Ovary (tissue), 9 donors: Measurements from ENCODE around the gene OR10V1. TPM values are rescaled to one million over a fixed set of nuclear protein-coding genes. Genes with fewer than 3 reads are reported as not detected.
A peak's percentile ranks its signal among the peaks of the same experiment; 100 is the strongest.

Experiments
- DNase-seq, 5 donors: peaks; one replicate each; pipeline ENCODE4 v3.0.0-alpha.2; 2019 to 2020
- H3K27ac ChIP-seq, 2 donors: fragments of 200-600 bp; one replicate each; pipeline versions ENCODE4 v1.5.1 to v1.8.0; 2019 to 2022
- H3K27me3 ChIP-seq: fragments of 200-600 bp; one replicate; pipeline ENCODE4 v1.8.0; 2022
- H3K36me3 ChIP-seq: fragments of 200-600 bp; sonication (generic); one replicate; pipeline ENCODE4 v1.5.1; 2019
- H3K4me1 ChIP-seq: one replicate; pipeline ENCODE4 v1.8.1; 2013; ENCODE audit warnings: mild to moderate bottlenecking, moderate library complexity; ENCODE audit not compliant: insufficient read depth
- H3K4me3 ChIP-seq: fragments of 200-600 bp; sonication (generic); one replicate; pipeline ENCODE4 v1.5.1; 2017
- H3K9me3 ChIP-seq, 2 donors: fragments of 200-600 bp in 1 of 2; sonication (generic) in 1 of 2; one replicate each; pipeline versions ENCODE4 v1.5.1 to v1.8.1; 2013 to 2019; ENCODE audit warnings: mild to moderate bottlenecking in 1 of 2, moderate library complexity in 1 of 2
- EP300 ChIP-seq: sonication (generic); formaldehyde crosslinking; IDR thresholded peaks from one replicate; pipeline ENCODE4 v1.6.1; 2017; ENCODE audit warnings: antibody characterized with exemption
- POLR2A ChIP-seq: fragments of 450-650 bp; IDR thresholded peaks from one replicate; pipeline ENCODE4 v1.6.1; 2017; ENCODE audit warnings: antibody characterized with exemption, mild to moderate bottlenecking, moderate library complexity
- WGBS, 3 donors: extraction: QIAGEN DNeasy Blood & Tissue Kit in 1 of 3; methylation state at CpG; one replicate each; pipeline versions ENCODE4 v1.1.5 to v1.1.7; 2013 to 2017; 5-methylcytosine and 5-hydroxymethylcytosine counted together
- intact Hi-C, 4 donors: fragments of 100-400 bp; cut with DNase I; formaldehyde crosslinking; loops; one replicate each; pipeline versions ENCODE4 v1.11.0 to v1.15.1; 2022 to 2023
- polyA plus RNA-seq, 2 donors: library from polyadenylated mRNA; stranded (reverse); fragments of 200-250 nt in 1 of 2; fragments of 350-450 nt in 1 of 2; fragmentation: Illumina TruSeq in 1 of 2; extraction: RNeasy Lipid Tissue Mini Kit (QIAGEN cat#74804) in 1 of 2; gene quantifications; one replicate each; pipeline ENCODE4 v1.2.3, GENCODE V29; 2013 to 2014
- total RNA-seq, 7 donors: library from RNA; depleted of rRNA in 2 of 7; stranded (reverse); fragments of >200 nt in 2 of 7; fragmentation: NEBNext Ultra II Directional in 3 of 7; extraction: Animal tissue kit (Norgen Biotek cat#: 25700) in 3 of 7; gene quantifications; one replicate each; pipeline versions ENCODE4 v1.1.0 to v1.2.4, GENCODE V29; 2016 to 2023
- TF ChIP-seq, protein P1 (sequence below), 3 donors: fragments of 450-650 bp in 2 of 3; fragments of 200-600 bp in 1 of 3; IDR thresholded peaks; one replicate each; pipeline versions ENCODE4 v1.5.1 to v1.8.0; 2016 to 2022; ENCODE audit warnings: antibody characterized with exemption in 3 of 3, mild to moderate bottlenecking in 1 of 3
- donor health status: DM: no; HTN: no; CAD: no; lungs with moderate emphysema.
- donor health status: DM: no; HTN: no; CAD: no.
- donor health status: Bipolar disorder and iron deficiency.
- donor health status: DM: yes; HTN: yes; CAD: no.
- donor health status: DM: no; HTN: no; CAD: no.
- donor health status: DM: yes; HTN: yes; CAD: no.

OR10V1 gene
- total and polyA plus RNA-seq, 9 donors, result not detected

DNA sequence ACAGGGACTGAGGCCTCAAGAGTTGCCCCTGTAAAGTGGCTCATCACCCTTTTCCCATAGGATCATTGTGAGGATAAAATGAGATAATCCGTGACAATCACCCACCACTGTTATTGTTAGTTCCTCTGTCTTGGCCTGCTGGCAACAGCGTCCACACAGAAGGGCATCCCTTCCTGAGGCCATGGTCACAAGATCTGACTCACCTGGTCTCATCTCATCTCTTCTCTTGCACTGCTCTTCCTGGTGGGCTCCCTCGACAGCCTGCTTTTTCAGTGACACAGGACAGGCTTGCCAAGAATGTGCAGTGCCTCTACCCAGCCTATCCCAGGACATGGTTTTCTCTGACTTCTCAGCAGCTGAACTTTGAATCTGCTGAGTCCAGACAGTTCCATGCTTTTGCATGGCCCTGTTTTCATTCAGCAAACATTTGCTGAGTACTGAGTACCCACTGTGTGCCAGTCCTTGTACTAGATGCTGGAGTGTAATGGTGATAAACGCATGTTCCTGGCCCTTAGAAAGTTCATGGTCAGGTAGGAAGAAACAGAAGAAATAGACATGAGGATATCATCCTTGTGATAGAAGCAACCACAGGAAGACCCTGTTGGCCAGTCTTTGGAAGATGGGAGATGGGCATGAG is 44.9 kb upstream of the OR10V1 start:
- Histone ChIP-seq H3K4me1 (peaks cover 6% of the 10 kb centered on the region), H3K36me3 (no peaks in the 10 kb centered on the region), H3K4me3 (no peak overlapping the region), H3K27me3 (no peaks in the 10 kb centered on the region), H3K9me3 (no peaks in the 10 kb centered on the region), H3K27ac (no peak overlapping the region)
- intact Hi-C loops, result loop anchor here in 1 of 4 donors (10.0 kb wide), 1 partner anchor 46 kb away; no protein-coding TSS in a partner anchor
- TF ChIP-seq POLR2A (no peak), EP300 (no peak)
- TF ChIP-seq, protein P1, sequence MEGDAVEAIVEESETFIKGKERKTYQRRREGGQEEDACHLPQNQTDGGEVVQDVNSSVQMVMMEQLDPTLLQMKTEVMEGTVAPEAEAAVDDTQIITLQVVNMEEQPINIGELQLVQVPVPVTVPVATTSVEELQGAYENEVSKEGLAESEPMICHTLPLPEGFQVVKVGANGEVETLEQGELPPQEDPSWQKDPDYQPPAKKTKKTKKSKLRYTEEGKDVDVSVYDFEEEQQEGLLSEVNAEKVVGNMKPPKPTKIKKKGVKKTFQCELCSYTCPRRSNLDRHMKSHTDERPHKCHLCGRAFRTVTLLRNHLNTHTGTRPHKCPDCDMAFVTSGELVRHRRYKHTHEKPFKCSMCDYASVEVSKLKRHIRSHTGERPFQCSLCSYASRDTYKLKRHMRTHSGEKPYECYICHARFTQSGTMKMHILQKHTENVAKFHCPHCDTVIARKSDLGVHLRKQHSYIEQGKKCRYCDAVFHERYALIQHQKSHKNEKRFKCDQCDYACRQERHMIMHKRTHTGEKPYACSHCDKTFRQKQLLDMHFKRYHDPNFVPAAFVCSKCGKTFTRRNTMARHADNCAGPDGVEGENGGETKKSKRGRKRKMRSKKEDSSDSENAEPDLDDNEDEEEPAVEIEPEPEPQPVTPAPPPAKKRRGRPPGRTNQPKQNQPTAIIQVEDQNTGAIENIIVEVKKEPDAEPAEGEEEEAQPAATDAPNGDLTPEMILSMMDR (IDR thresholded peaks at IDR 0.05), result no peak
- DNase-seq, result no peak
- 80 to 85% (median 82%) methylated on average over 4 of the region's 4 CpGs for WGBS, 3 donors

DNA sequence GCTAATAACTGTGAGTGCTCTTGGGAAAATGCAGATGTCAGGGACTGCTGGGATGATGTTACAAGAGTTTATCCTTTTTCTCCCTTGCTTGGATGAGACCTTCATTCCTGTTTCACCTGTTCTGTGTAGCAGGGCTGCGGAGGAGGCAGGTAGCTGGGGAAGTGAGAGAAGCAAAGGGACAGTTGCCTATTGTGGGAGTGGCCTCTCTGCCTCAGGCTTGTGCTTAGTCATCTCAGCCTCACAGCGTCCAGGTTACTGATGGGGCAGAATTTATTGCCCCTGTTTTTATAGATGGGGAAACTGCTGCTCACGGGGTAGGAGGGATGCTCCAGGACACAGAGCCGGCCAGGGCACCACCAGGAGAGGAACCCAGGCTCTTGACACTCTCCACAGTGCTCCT is 43.2 kb upstream of the OR10V1 start:
- intact Hi-C loops, result loop anchor here in 1 of 4 donors (10.0 kb wide), 1 partner anchor 48 kb away; no protein-coding TSS in a partner anchor
- DNase-seq, result peak in 1 of 5 donors; percentile 23
- Histone ChIP-seq H3K9me3 (no peaks in the 10 kb centered on the region), H3K4me1 (peaks cover 6% of the 10 kb centered on the region), H3K27me3 (no peaks in the 10 kb centered on the region), H3K4me3 (no peak overlapping the region), H3K36me3 (no peaks in the 10 kb centered on the region), H3K27ac (peak overlapping the region in 1 of 2 donors; percentile 85)
- WGBS, 3 donors, result 46 to 63% (median 57%) methylated on average over 4 of the region's 4 CpGs
- TF ChIP-seq POLR2A (no peak), EP300 (no peak)
- TF ChIP-seq, protein P1 (IDR thresholded peaks at IDR 0.05), result no peak

DNA sequence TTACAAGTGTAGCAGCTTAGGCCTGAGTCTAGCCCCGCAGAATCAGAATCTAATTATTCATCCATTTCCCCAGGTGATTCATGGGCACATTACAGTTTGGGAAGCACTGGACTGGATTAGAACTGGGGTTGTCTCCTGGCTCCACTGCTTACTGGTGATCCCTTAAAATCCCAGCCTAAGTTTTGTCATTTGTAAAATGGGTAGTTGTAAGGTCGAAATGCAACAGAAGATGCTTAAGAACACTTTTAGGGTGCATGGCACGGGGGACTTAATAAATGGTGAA is 42.9 kb upstream of the OR10V1 start:
- Histone ChIP-seq H3K9me3 (no peaks in the 10 kb centered on the region), H3K27ac (peak overlapping the region in 1 of 2 donors; percentile 85), H3K36me3 (no peaks in the 10 kb centered on the region), H3K4me1 (peaks cover 6% of the 10 kb centered on the region), H3K27me3 (no peaks in the 10 kb centered on the region), H3K4me3 (no peak overlapping the region)
- 42 to 62% (median 52%) methylated on average over 3 of the region's 3 CpGs for WGBS, 3 donors
- DNase-seq, result no peak
- intact Hi-C loops, result loop anchor here in 1 of 4 donors (10.0 kb wide), 1 partner anchor 48 kb away; no protein-coding TSS in a partner anchor
- TF ChIP-seq, protein P1 (IDR thresholded peaks at IDR 0.05), result no peak
- no peak for TF ChIP-seq POLR2A
- TF ChIP-seq EP300, result no peak

DNA sequence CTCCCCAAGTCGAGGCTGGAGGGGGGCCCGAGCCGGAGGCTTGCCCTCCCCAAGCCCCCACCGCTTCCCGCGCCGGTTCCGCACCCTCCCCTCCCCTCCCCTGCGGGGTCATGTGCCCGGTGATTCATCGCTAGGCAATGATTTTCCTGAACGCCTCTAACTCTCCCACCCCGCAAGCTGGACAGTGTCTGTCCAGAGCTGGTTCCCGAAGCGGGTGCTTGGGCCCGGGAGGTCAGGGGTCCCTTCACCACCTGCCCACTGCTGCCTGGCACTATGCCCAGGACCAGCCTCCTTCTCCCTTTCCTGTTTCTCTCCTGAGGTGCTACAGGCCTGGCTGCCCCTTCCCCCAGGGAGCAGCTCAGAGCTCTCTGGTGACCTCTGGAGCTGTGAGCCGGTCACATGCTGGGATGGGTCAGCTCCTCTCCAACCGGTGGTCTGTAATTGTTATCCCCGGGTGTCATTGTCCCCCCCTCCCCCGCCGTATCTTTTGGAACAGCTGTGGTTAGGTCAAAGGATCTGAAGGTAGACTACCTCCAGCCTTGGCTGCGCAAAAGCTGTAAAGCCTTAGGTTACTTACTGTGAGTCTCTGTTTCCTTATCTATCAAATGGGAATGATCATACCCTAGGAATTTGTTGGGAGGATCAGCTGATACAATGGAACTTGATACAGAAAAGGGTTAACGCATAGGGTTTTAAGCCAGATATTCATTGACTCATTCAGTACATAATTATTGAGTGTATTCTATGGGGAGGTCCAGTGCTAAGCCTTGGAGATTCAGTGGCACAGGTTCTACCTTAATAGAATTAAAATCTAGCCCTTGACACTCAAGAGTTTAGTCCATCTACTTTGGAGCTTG is 42.3 kb upstream of the OR10V1 start:
- peak overlapping the region; percentile 73 for H3K4me3 ChIP-seq
- peaks cover 6% of the 10 kb centered on the region for H3K4me1 ChIP-seq
- 7 to 8% (median 8%) methylated on average over 18 to 23 of the region's 23 CpGs for WGBS, 3 donors
- TF ChIP-seq, protein P1 (IDR thresholded peaks at IDR 0.05), result no peak
- no peak for TF ChIP-seq EP300
- TF ChIP-seq POLR2A, result no peak
- intact Hi-C loops, result loop anchor here in 2 of 4 donors (2.0 to 10.0 kb wide), 2 partner anchors 47 to 49 kb away; no protein-coding TSS in a partner anchor
- peak; percentile 83 to 86 (median 85) for DNase-seq
- no peaks in the 10 kb centered on the region for H3K27me3 ChIP-seq
- H3K9me3 ChIP-seq, result no peaks in the 10 kb centered on the region
- no peaks in the 10 kb centered on the region for H3K36me3 ChIP-seq
- peak overlapping the region; percentile 85 to 95 for H3K27ac ChIP-seq
